ENCODE measurements around the gene MSH5.

Gene MSH5

GRCh38 chr6:31727034-31727716 is 12.6 kb upstream of the MSH5 start:
- peak; percentile 48; the same call in 1 of the 2 replicates for TF ChIP-seq MAX (IDR thresholded peaks at IDR 0.05; ENCODE audit: low read depth, low read length)
- no peak for TF ChIP-seq POLR2A (IDR thresholded peaks at IDR 0.05; ENCODE audit: extremely low read depth, insufficient read length)
- peak; percentile 56; the same call in 1 of the 2 replicates for TF ChIP-seq MYC (IDR thresholded peaks at IDR 0.05; ENCODE audit: low read depth, low read length)
- TF ChIP-seq CTCF (IDR thresholded peaks at IDR 0.05; ENCODE audit: low read depth, low read length), result no peak
- H3K4me3 ChIP-seq (ENCODE audit: low read depth, low read length), result no peak overlapping the region
- DNase-seq (ENCODE audit: low read depth), result peak; percentile 93

GRCh38 chr6:31727717-31728671 is 11.8 kb upstream of the MSH5 start:
- DNase-seq (ENCODE audit: low read depth), result no peak
- no peak for TF ChIP-seq MAX (IDR thresholded peaks at IDR 0.05; ENCODE audit: low read depth, low read length)
- TF ChIP-seq POLR2A (IDR thresholded peaks at IDR 0.05; ENCODE audit: extremely low read depth, insufficient read length), result no peak
- no peak for TF ChIP-seq CTCF (IDR thresholded peaks at IDR 0.05; ENCODE audit: low read depth, low read length)
- TF ChIP-seq MYC (IDR thresholded peaks at IDR 0.05; ENCODE audit: low read depth, low read length), result no peak
- H3K4me3 ChIP-seq (ENCODE audit: low read depth, low read length), result no peak overlapping the region

- TF ChIP-seq MAX (IDR thresholded peaks at IDR 0.05; ENCODE audit: low read depth, low read length) (no peak), POLR2A (IDR thresholded peaks at IDR 0.05; ENCODE audit: extremely low read depth, insufficient read length) (peak; percentile 6)
- H3K4me3 ChIP-seq (ENCODE audit: low read depth, low read length), result peak within 1 kb of the TSS; percentile 69
- no peak for DNase-seq (ENCODE audit: low read depth)
These were observed 10.9 kb upstream of the MSH5 start, which contains the start of gene DDAH2 for GRCh38 chr6:31728767-31729514. DDAH2 (minus strand) TSS chr6:31729299; CDS start chr6:31729161, 138 bp downstream.

GRCh38 chr6:31729515-31729978 is 10.3 kb upstream of the MSH5 start:
- peak overlapping the region; percentile 69 for H3K4me3 ChIP-seq (ENCODE audit: low read depth, low read length)
- TF ChIP-seq POLR2A (IDR thresholded peaks at IDR 0.05; ENCODE audit: extremely low read depth, insufficient read length) (peak; percentile 6), MAX (IDR thresholded peaks at IDR 0.05; ENCODE audit: low read depth, low read length) (peak; percentile 28), MYC (IDR thresholded peaks at IDR 0.05; ENCODE audit: low read depth, low read length) (peak; percentile 66), CTCF (IDR thresholded peaks at IDR 0.05; ENCODE audit: low read depth, low read length) (peak; percentile 83)
- DNase-seq (ENCODE audit: low read depth), result peak; percentile 94

GRCh38 chr6:31729979-31730630 is 9.7 kb upstream of the MSH5 start:
- H3K4me3 ChIP-seq (ENCODE audit: low read depth, low read length), result peak overlapping the region; percentile 69
- DNase-seq (ENCODE audit: low read depth), result peak; percentile 91
- peak; percentile 35 for TF ChIP-seq POLR2A (IDR thresholded peaks at IDR 0.05; ENCODE audit: extremely low read depth, insufficient read length)
- TF ChIP-seq MYC (IDR thresholded peaks at IDR 0.05; ENCODE audit: low read depth, low read length), result peak; percentile 35; the same call in 1 of the 2 replicates
- TF ChIP-seq MAX (IDR thresholded peaks at IDR 0.05; ENCODE audit: low read depth, low read length), result peak; percentile 39; the same call in 1 of the 2 replicates
- TF ChIP-seq CTCF (IDR thresholded peaks at IDR 0.05; ENCODE audit: low read depth, low read length), result no peak

All from NB4 (cell line).